Left renal pelvis (tissue), 4 donors: ENCODE data around the gene RPLP2. TPM values are rescaled to one million over a fixed set of nuclear protein-coding genes. Genes with fewer than 3 reads are reported as not detected.

Experiments
- DNase-seq, 4 donors: peaks; one replicate each; pipeline ENCODE4 v3.0.0-alpha.2; 2013; ENCODE audit warnings: low read depth in 4 of 4, low spot score in 3 of 4
- polyA plus RNA-seq, 4 donors: library from polyadenylated mRNA; unstranded; fragments of 120-200 nt; gene quantifications; one replicate each; pipeline ENCODE4 v1.2.1, GENCODE V29; 2013; ENCODE audit not compliant: insufficient read length in 4 of 4

RPLP2 gene
- polyA plus RNA-seq, 4 donors: 912 to 1,248 (median 1,002) TPM

GRCh38 chr11:821512-822371, 12.0 kb downstream of the RPLP2 start:
- no peak for DNase-seq

GRCh38 chr11:823441-824291, 13.9 kb downstream of the RPLP2 start:
- no peak for DNase-seq

- no peak for DNase-seq
Observed at GRCh38 chr11:824292-824880, 14.6 kb downstream of the RPLP2 start.

- DNase-seq: no peak
Observed at GRCh38 chr11:824942-825341, 15.2 kb downstream of the RPLP2 start.

- DNase-seq: no peak
Observed at GRCh38 chr11:825366-826226, 15.8 kb downstream of the RPLP2 start.

GRCh38 chr11:826227-826621, 16.5 kb downstream of the RPLP2 start:
- no peak for DNase-seq

- no peak for DNase-seq
Observed at GRCh38 chr11:826836-827145, 17.0 kb downstream of the RPLP2 start.

- DNase-seq: no peak
Observed at GRCh38 chr11:827146-827896, 17.6 kb downstream of the RPLP2 start.

- no peak for DNase-seq
Observed at GRCh38 chr11:827897-828192, 18.1 kb downstream of the RPLP2 start, which contains the start of gene CRACR2B. CRACR2B (plus strand) TSS chr11:827919; CDS start chr11:828608, 689 bp downstream.

- no peak for DNase-seq
Observed at GRCh38 chr11:828506-829175, 18.9 kb downstream of the RPLP2 start.

- no peak for DNase-seq
Observed at GRCh38 chr11:829176-829846, 19.5 kb downstream of the RPLP2 start.

- DNase-seq: no peak
Observed at GRCh38 chr11:829847-830294, 20.1 kb downstream of the RPLP2 start.

- no peak for DNase-seq
Observed at GRCh38 chr11:830295-831117, 20.7 kb downstream of the RPLP2 start.

GRCh38 chr11:831118-831864, 21.5 kb downstream of the RPLP2 start:
- DNase-seq: no peak

- no peak for DNase-seq
Observed at GRCh38 chr11:831961-832528, 22.3 kb downstream of the RPLP2 start.

GRCh38 chr11:832529-833113, 22.9 kb downstream of the RPLP2 start, which contains the start of gene CD151:
CD151 (plus strand) TSS chr11:832952; CDS start chr11:836070, 3,118 bp downstream.
- no peak for DNase-seq
